HEK293 (cell line): ENCODE measurements around the gene STAM2.
"Not testable (repeated sequence)": the region's sequence is repeated elsewhere in the genome, so short reads cannot be mapped to it uniquely, and the experiment has no call there.

ENCODE experiments used
- CTCF ChIA-PET: fragments of 350-600 bp; formaldehyde crosslinking; extraction: SDS; loops from one replicate; lab custom pipeline; 2021; ENCODE audit warnings: antibody characterized with exemption; lab: Yijun Ruan, JAX
- POLR2A ChIA-PET: fragments of 300-600 bp; formaldehyde crosslinking; extraction: SDS; loops from one replicate; lab custom pipeline; 2020; ENCODE audit warnings: antibody characterized with exemption, inconsistent platforms; lab: Yijun Ruan, JAX
- H3K27ac ChIP-seq: fragments of 200-500 bp; sonication (Bioruptor generic); 2 replicates; pipeline ENCODE4 v1.5.1; 2014; ENCODE audit warnings: low read depth, low read length, control low read depth, inconsistent platforms; ENCODE audit errors: extremely low read depth
- H3K36me3 ChIP-seq, 2 experiments: fragments of 200-500 bp in 1 of 2; sonication (Bioruptor generic) in 1 of 2; 1 replicate in 1 of 2; 2 replicates in 1 of 2; pipeline ENCODE4 v1.5.1; 2014 to 2017; ENCODE audit warnings: inconsistent platforms in 2 of 2, low read length in 2 of 2; ENCODE audit not compliant: control insufficient read depth in 2 of 2, insufficient read depth in 1 of 2
- H3K4me1 ChIP-seq: fragments of 200-500 bp; sonication (Bioruptor generic); 2 replicates; pipeline ENCODE4 v1.5.1; 2014; ENCODE audit warnings: mild to moderate bottlenecking, low read length, inconsistent platforms; ENCODE audit not compliant: control insufficient read depth, insufficient read depth
- H3K4me3 ChIP-seq: 2 replicates; pipeline ENCODE4 v1.5.1; 2011; ENCODE audit warnings: low read depth, mild to moderate bottlenecking, control low read depth, low read length, moderate library complexity
- H3K9me3 ChIP-seq: fragments of 200-500 bp; sonication (Bioruptor generic); 2 replicates; pipeline ENCODE4 v1.5.1; 2014; ENCODE audit warnings: low read depth, low read length, inconsistent platforms; ENCODE audit not compliant: control insufficient read depth, insufficient read depth
- KLF1 ChIP-seq: fragments of 450-650 bp; formaldehyde crosslinking; IDR thresholded peaks from 2 replicates; pipeline ENCODE4 v1.5.1; 2016; ENCODE audit warnings: missing biosample characterization, missing genetic modification characterization
- PRDM10 ChIP-seq: fragments of 450-650 bp; formaldehyde crosslinking; IDR thresholded peaks from 2 replicates; pipeline ENCODE4 v1.5.1; 2016; ENCODE audit warnings: missing biosample characterization, missing genetic modification characterization
- SALL2 ChIP-seq: fragments of 450-650 bp; formaldehyde crosslinking; IDR thresholded peaks from 2 replicates; pipeline ENCODE4 v1.5.0; 2017; ENCODE audit warnings: missing biosample characterization, mild to moderate bottlenecking, missing genetic modification characterization, borderline replicate concordance
- SETDB1 ChIP-seq: IDR thresholded peaks from one replicate; pipeline ENCODE4 v1.6.1; 2017; ENCODE audit warnings: mild to moderate bottlenecking, low read length, moderate library complexity, mixed read lengths; ENCODE audit not compliant: insufficient read length
- ZBTB48 ChIP-seq: fragments of 450-650 bp; formaldehyde crosslinking; IDR thresholded peaks from 2 replicates; pipeline ENCODE4 v1.5.1; 2016; ENCODE audit warnings: missing biosample characterization, missing genetic modification characterization
- ZNF10 ChIP-seq: fragments of 450-650 bp; formaldehyde crosslinking; IDR thresholded peaks from 2 replicates; pipeline ENCODE4 v1.5.1; 2017; ENCODE audit warnings: missing biosample characterization, missing genetic modification characterization
- ZNF19 ChIP-seq: fragments of 450-650 bp; formaldehyde crosslinking; IDR thresholded peaks from 2 replicates; pipeline ENCODE4; 2016; ENCODE audit warnings: missing biosample characterization, missing genetic modification characterization, low read depth
- ZNF214 ChIP-seq: fragments of 450-650 bp; formaldehyde crosslinking; IDR thresholded peaks from 2 replicates; pipeline ENCODE4 v1.5.1; 2017; ENCODE audit warnings: missing biosample characterization, mild to moderate bottlenecking, missing genetic modification characterization, borderline replicate concordance
- ZNF366 ChIP-seq: fragments of 450-650 bp; formaldehyde crosslinking; conservative IDR thresholded peaks from 2 replicates; pipeline ENCODE4 v1.5.1; 2016; ENCODE audit warnings: missing biosample characterization, missing genetic modification characterization
- ZNF394 ChIP-seq: fragments of 450-650 bp; formaldehyde crosslinking; IDR thresholded peaks from 2 replicates; pipeline ENCODE4 v1.5.1; 2016; ENCODE audit warnings: missing biosample characterization, missing genetic modification characterization, mild to moderate bottlenecking, moderate library complexity, borderline replicate concordance
- ZNF530 ChIP-seq: fragments of 450-650 bp; formaldehyde crosslinking; IDR thresholded peaks from 2 replicates; pipeline ENCODE4 v1.5.1; 2016; ENCODE audit warnings: low read depth, missing biosample characterization, missing genetic modification characterization
- ZNF664 ChIP-seq: fragments of 450-650 bp; formaldehyde crosslinking; IDR thresholded peaks from 2 replicates; pipeline ENCODE4 v1.5.1; 2016; ENCODE audit warnings: missing biosample characterization, missing genetic modification characterization
- ZNF692 ChIP-seq: fragments of 450-650 bp; formaldehyde crosslinking; IDR thresholded peaks from 2 replicates; pipeline ENCODE4 v1.5.1; 2016; ENCODE audit warnings: missing biosample characterization, missing genetic modification characterization

Gene STAM2

GRCh38 chr2:152163669-152164068, 11.9 kb downstream of the STAM2 start:
- CTCF ChIA-PET, result interaction anchor here (0.8 to 1.2 kb wide), 2 partner anchors 11 to 116 kb away, joined by 3 to 4 read pairs; no protein-coding TSS in a partner anchor
- H3K36me3 ChIP-seq, H3K4me3 ChIP-seq, POLR2A ChIA-PET, H3K9me3 ChIP-seq, H3K27ac ChIP-seq: not testable (repeated sequence)
- peak; percentile 72 for TF ChIP-seq SETDB1
- peaks cover 17% of the 10 kb centered on the region for H3K4me1 ChIP-seq

GRCh38 chr2:152162141-152162540, 13.4 kb downstream of the STAM2 start:
- TF ChIP-seq ZNF692, result no peak
- no peak for TF ChIP-seq ZNF214 (tag by site-specific recombination)
- no peak for TF ChIP-seq KLF1 (tag by site-specific recombination)
- no peak for TF ChIP-seq ZNF366 (tag by site-specific recombination)
- TF ChIP-seq ZNF19 (tag by site-specific recombination), result no peak
- ChIA-PET CTCF (interaction anchor here (0.7 kb wide), 2 partner anchors 115 to 1164 kb away, joined by 3 to 4 read pairs; no protein-coding TSS in a partner anchor), POLR2A (interaction anchor here (0.6 to 0.7 kb wide), 2 partner anchors 27 to 31 kb away, joined by 3 to 5 read pairs; no protein-coding TSS in a partner anchor)
- Histone ChIP-seq H3K36me3 (no peaks in the 10 kb centered on the region), H3K27ac (no peak overlapping the region), H3K4me1 (peaks cover 16% of the 10 kb centered on the region), H3K4me3 (no peak overlapping the region), H3K9me3 (no peaks in the 10 kb centered on the region)

- H3K27ac ChIP-seq, result no peak overlapping the region
- no peaks in the 10 kb centered on the region for H3K9me3 ChIP-seq
- CTCF ChIA-PET, result interaction anchor here (0.7 kb wide), 2 partner anchors 114 to 1164 kb away, joined by 3 to 4 read pairs; no protein-coding TSS in a partner anchor
- peaks cover 13% of the 10 kb centered on the region for H3K4me1 ChIP-seq
- no peaks in the 10 kb centered on the region for H3K36me3 ChIP-seq
- TF ChIP-seq ZNF530 (no peak), PRDM10 (tag by site-specific recombination) (no peak), SALL2 (no peak), ZBTB48 (tag by site-specific recombination) (no peak), ZNF664 (no peak), ZNF10 (tag by site-specific recombination) (no peak), ZNF394 (no peak)
- H3K4me3 ChIP-seq, result no peak overlapping the region
- POLR2A ChIA-PET, result interaction anchor here (0.6 kb wide), 1 partner anchor 31 kb away, joined by 5 read pairs; no protein-coding TSS in a partner anchor
Measured at GRCh38 chr2:152161598-152161997, 14.0 kb downstream of the STAM2 start.

- CTCF ChIA-PET, H3K27ac ChIP-seq, H3K4me1 ChIP-seq, POLR2A ChIA-PET, H3K4me3 ChIP-seq, H3K9me3 ChIP-seq, H3K36me3 ChIP-seq: not testable (repeated sequence)
Measured at GRCh38 chr2:152160378-152160777, 15.2 kb downstream of the STAM2 start.
